ENCODE measurements around the gene ERCC4. TPM values are rescaled to one million over a fixed set of nuclear protein-coding genes. Genes with fewer than 3 reads are reported as not detected.

Gene ERCC4
- polyA plus RNA-seq, 1 of the 3 experiments (the other 2 are of a cell fraction) = 1.8 TPM

- CTCF ChIA-PET = no interaction called here
These were observed 72.4 kb downstream of the ERCC4 start for GRCh38 chr16:13992322-13992721.

DNA sequence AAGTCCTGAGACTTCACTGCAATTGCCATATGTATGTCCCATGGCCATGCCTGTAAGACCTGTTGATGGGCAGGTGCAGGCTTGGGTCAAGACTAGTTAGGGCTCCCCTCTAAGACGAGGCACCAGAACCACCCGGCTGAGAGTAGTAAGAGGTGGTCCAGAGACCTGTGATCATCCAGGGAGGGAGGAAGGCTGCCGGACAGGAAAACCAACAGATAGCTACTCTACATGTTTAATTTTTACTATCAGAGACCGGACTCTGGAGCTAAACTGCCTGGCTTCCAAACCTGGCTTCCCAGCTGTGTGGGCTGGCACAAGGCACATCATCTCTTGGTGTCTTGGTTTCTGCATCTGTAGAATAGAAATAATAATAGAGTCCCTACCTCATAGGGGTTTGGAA, 73.0 kb downstream of the ERCC4 start:
- Histone ChIP-seq H4K20me1 (ENCODE audit: insufficient read depth) (no peaks in the 10 kb centered on the region), H3K9me2 (no peaks in the 10 kb centered on the region), H3K4me2 (no peak overlapping the region), H3F3A (replicated peaks; ENCODE audit: insufficient read depth) (no peaks in the 10 kb centered on the region), H3K27ac (ENCODE audit: low read depth in 2 of 2, low read length in 1 of 2) (no peak overlapping the region), H3K79me2 (ENCODE audit: insufficient read depth) (no peaks in the 10 kb centered on the region), H3K36me3 (replicated peaks in 1 of 2; ENCODE audit: control insufficient read depth in 1 of 2, insufficient read depth in 2 of 2, low read length in 1 of 2) (no peaks in the 10 kb centered on the region), H2AFZ (ENCODE audit: low read depth) (no peak overlapping the region), H3K4me3 (ENCODE audit: low read depth in 2 of 2, low read length in 1 of 2) (no peak overlapping the region), H3K27me3 (ENCODE audit: insufficient read depth) (no peaks in the 10 kb centered on the region), H3K9me3 (no peaks in the 10 kb centered on the region), H3K4me1 (ENCODE audit: control insufficient read depth in 1 of 2, insufficient read depth in 2 of 2, low read depth in 1 of 2, low read length in 1 of 2) (no peaks in the 10 kb centered on the region), H3K9ac (no peak overlapping the region)
- POLR2A ChIA-PET = no interaction called here
- CTCF ChIA-PET = interaction anchor here (0.6 to 1.2 kb wide), 2 partner anchors 21 to 73 kb away, joined by 3 read pairs; partner anchors contain the start of gene ERCC4
- 59% methylated on average over 4 of the region's 4 CpGs for WGBS (ENCODE audit: low lambda C conversion rate)
- no peak for DNase-seq
- TF ChIP-seq GATA2 (CRISPR knock-in tag; IDR thresholded peaks at IDR 0.05) = no peak
- TF ChIP-seq MEF2A (IDR thresholded peaks at IDR 0.05; ENCODE audit: borderline replicate concordance, low read depth) = no peak
- no peak for TF ChIP-seq RXRA (IDR thresholded peaks at IDR 0.05; ENCODE audit: borderline replicate concordance, low read depth)
- no peak for TF ChIP-seq FOXJ3 (CRISPR knock-in tag; IDR thresholded peaks at IDR 0.05)
- no peak for TF ChIP-seq TEAD4 (IDR thresholded peaks at IDR 0.05; ENCODE audit: borderline replicate concordance, insufficient read depth)
- TF ChIP-seq EZH2phosphoT487 (IDR thresholded peaks at IDR 0.05; ENCODE audit: borderline replicate concordance, low read depth) = no peak
- no peak for TF ChIP-seq RFX5 (IDR thresholded peaks at IDR 0.05; ENCODE audit: low read length)
- TF ChIP-seq TCF12 (IDR thresholded peaks at IDR 0.05) = no peak

More at GRCh38 chr16:13992322-13992721, 72.4 kb downstream of the ERCC4 start:
- Histone ChIP-seq H3K4me3 (ENCODE audit: low read depth in 2 of 2, low read length in 1 of 2) (no peak overlapping the region), H3K79me2 (ENCODE audit: insufficient read depth) (no peaks in the 10 kb centered on the region), H3K4me1 (ENCODE audit: control insufficient read depth in 1 of 2, insufficient read depth in 2 of 2, low read depth in 1 of 2, low read length in 1 of 2) (no peaks in the 10 kb centered on the region), H3F3A (replicated peaks; ENCODE audit: insufficient read depth) (no peaks in the 10 kb centered on the region), H4K20me1 (ENCODE audit: insufficient read depth) (no peaks in the 10 kb centered on the region), H3K9me3 (no peaks in the 10 kb centered on the region), H2AFZ (ENCODE audit: low read depth) (no peak overlapping the region), H3K36me3 (replicated peaks in 1 of 2; ENCODE audit: control insufficient read depth in 1 of 2, insufficient read depth in 2 of 2, low read length in 1 of 2) (no peaks in the 10 kb centered on the region), H3K9me2 (no peaks in the 10 kb centered on the region), H3K4me2 (no peak overlapping the region), H3K9ac (no peak overlapping the region), H3K27me3 (ENCODE audit: insufficient read depth) (no peaks in the 10 kb centered on the region), H3K27ac (ENCODE audit: low read depth in 2 of 2, low read length in 1 of 2) (no peak overlapping the region)
- POLR2A ChIA-PET = no interaction called here
- DNase-seq = no peak
- TF ChIP-seq FOSL2 (IDR thresholded peaks at IDR 0.05; ENCODE audit: borderline replicate concordance, low read depth) (no peak), MXI1 (IDR thresholded peaks at IDR 0.05; ENCODE audit: low read depth, low read length) (no peak), RFX5 (IDR thresholded peaks at IDR 0.05; ENCODE audit: low read length) (no peak), EZH2phosphoT487 (IDR thresholded peaks at IDR 0.05; ENCODE audit: borderline replicate concordance, low read depth) (no peak), CHD2 (IDR thresholded peaks at IDR 0.05; ENCODE audit: low read length, partially characterized antibody) (no peak), TCF12 (IDR thresholded peaks at IDR 0.05) (no peak), IRF3 (IDR thresholded peaks at IDR 0.05; ENCODE audit: low read depth, low read length) (no peak), RXRA (IDR thresholded peaks at IDR 0.05; ENCODE audit: borderline replicate concordance, low read depth) (no peak), EP300 (IDR thresholded peaks at IDR 0.05; ENCODE audit: borderline replicate concordance in 1 of 2, low read depth in 1 of 2, low read length in 1 of 2) (no peak)
- WGBS (ENCODE audit: low lambda C conversion rate) = 70% methylated on average over 6 of the region's 6 CpGs

Measured in SK-N-SH (cell line).